Right lobe of liver (tissue), 4 donors: ENCODE results near the gene ANKRD44.

Experiments
- POLR2A ChIP-seq: fragments of 450-650 bp; IDR thresholded peaks from one replicate; pipeline ENCODE4 v1.6.1; 2017; ENCODE audit warnings: antibody characterized with exemption, mild to moderate bottlenecking
- TF ChIP-seq, protein P1 (sequence below), 4 donors: fragments of 200-600 bp in 3 of 4; fragments of 450-650 bp in 1 of 4; IDR thresholded peaks; one replicate each; pipeline versions ENCODE4 v1.5.1 to v1.8.0; 2016 to 2022; ENCODE audit warnings: antibody characterized with exemption in 4 of 4, mild to moderate bottlenecking in 2 of 4
- donor health status: DM: no; HTN: no; CAD: no.
- donor health status: DM: no; HTN: no; CAD: no.
- donor health status: DM: no; HTN: yes; CAD: no.

DNA sequence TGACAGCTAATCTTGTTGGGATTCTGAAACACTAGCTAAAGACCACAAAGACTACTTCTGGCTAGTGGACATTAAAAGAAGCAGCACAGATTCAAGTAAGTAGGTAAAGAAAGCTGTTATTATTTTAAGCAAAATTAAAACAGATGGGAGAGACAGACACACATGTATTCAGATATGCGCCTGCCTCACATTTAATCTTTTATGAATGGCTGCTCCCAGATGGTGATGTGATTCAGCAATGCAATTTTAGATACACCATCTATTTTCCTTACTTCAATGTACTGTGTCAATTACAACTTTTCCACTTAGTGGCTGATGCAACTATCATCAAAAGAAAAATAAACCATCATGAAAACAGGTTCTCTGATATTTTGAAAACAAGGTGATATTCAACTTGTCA lies 251.1 kb downstream of the ANKRD44 start:
- TF ChIP-seq, protein P1, sequence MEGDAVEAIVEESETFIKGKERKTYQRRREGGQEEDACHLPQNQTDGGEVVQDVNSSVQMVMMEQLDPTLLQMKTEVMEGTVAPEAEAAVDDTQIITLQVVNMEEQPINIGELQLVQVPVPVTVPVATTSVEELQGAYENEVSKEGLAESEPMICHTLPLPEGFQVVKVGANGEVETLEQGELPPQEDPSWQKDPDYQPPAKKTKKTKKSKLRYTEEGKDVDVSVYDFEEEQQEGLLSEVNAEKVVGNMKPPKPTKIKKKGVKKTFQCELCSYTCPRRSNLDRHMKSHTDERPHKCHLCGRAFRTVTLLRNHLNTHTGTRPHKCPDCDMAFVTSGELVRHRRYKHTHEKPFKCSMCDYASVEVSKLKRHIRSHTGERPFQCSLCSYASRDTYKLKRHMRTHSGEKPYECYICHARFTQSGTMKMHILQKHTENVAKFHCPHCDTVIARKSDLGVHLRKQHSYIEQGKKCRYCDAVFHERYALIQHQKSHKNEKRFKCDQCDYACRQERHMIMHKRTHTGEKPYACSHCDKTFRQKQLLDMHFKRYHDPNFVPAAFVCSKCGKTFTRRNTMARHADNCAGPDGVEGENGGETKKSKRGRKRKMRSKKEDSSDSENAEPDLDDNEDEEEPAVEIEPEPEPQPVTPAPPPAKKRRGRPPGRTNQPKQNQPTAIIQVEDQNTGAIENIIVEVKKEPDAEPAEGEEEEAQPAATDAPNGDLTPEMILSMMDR (IDR thresholded peaks at IDR 0.05), result no peak
- no peak for TF ChIP-seq POLR2A
